ENCODE measurements around the gene DENND1B. TPM values are rescaled to one million over a fixed set of nuclear protein-coding genes. Genes with fewer than 3 reads are reported as not detected.
"Not testable (repeated sequence)": the region's sequence is repeated elsewhere in the genome, so short reads cannot be mapped to it uniquely, and the experiment has no call there.

The DENND1B gene
- total RNA-seq, 2 experiments from 2014 or later = 11.8 to 13.3 TPM

DNA sequence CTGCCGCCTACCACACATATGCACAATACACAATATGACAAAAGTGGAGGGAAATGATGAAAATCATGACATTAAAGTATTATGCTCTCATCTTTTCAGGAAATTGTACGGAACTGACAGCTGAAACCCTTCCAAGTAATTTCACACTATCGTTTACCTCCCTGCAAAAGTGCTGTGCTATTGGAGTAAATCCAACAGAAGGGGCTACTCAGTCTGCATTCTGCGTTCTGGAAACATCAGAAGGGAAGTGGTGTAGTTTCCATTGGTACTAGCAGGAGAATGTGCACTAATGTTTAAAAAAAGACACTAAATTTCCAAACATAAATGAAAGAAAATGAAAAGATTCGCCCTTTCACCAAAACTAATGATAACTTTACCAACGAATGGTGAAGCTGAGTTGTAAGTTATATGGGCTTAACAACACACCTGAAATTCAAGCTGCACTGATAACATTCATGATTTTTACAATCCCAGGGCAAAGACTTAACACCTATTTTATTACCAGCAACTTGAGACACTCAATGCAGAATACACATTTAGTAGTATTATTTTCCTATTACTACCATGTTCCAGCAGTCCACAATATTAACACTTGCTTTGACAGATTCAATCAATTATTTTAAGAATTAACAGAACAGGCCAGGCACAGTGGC, 3.2 kb downstream of the DENND1B start:
- H3K27me3 Mint-ChIP-seq = no peaks in the 10 kb centered on the region
- peaks cover 30% of the 10 kb centered on the region for H3K36me3 Mint-ChIP-seq
- H3K27ac Mint-ChIP-seq = no peak overlapping the region
- no peak for DNase-seq
- H3K9me3 Mint-ChIP-seq = no peaks in the 10 kb centered on the region
- no peak overlapping the region for H3K4me3 Mint-ChIP-seq
- peaks cover 65% of the 10 kb centered on the region for H3K4me1 Mint-ChIP-seq

DNA sequence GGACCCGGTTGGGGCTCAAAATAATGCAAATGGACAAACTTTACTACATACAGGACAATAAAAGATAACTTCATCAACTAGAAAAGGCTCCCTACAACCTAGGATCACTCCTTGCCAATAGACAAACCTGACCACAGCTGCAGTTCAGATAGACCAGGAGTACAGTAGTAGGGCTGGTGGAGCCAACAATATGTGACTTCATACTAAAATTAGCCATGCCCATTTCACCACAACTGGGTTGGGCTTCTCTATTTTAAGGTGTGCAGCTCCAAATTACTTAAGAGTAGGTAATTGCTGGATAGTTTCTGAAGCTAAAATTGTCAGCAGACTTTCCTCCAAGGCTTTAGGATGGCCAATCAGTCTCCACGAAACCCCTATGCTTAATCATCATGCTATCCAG, 3.9 kb downstream of the DENND1B start:
- no peak for DNase-seq
- H3K27me3 Mint-ChIP-seq = no peaks in the 10 kb centered on the region
- peaks cover 30% of the 10 kb centered on the region for H3K36me3 Mint-ChIP-seq
- no peak overlapping the region for H3K27ac Mint-ChIP-seq
- no peaks in the 10 kb centered on the region for H3K9me3 Mint-ChIP-seq
- peaks cover 63% of the 10 kb centered on the region for H3K4me1 Mint-ChIP-seq
- H3K4me3 Mint-ChIP-seq = no peak overlapping the region

DNA sequence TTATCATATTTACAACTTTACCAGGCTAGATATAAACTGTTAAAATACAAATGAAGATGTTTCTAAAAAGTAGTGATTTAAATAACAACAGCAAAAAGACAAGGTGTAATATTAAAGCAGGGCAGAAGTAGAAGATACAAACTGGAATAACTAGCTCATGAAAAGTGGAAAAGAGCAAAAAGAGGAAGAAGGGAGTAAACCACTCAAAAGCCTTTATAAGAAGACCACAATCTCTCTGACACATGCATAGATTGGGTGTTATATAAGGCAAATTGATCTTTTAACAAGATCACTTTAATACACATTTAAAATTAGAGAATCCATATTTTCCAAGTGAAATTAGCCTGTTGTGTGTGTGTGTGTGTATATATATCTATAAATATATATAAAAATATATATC, 5.0 kb downstream of the DENND1B start:
- H3K9me3 Mint-ChIP-seq = no peaks in the 10 kb centered on the region
- no peak overlapping the region for H3K27ac Mint-ChIP-seq
- H3K4me3 Mint-ChIP-seq = no peak overlapping the region
- peaks cover 30% of the 10 kb centered on the region for H3K36me3 Mint-ChIP-seq
- H3K27me3 Mint-ChIP-seq = no peaks in the 10 kb centered on the region
- peaks cover 60% of the 10 kb centered on the region for H3K4me1 Mint-ChIP-seq
- DNase-seq = no peak

DNA sequence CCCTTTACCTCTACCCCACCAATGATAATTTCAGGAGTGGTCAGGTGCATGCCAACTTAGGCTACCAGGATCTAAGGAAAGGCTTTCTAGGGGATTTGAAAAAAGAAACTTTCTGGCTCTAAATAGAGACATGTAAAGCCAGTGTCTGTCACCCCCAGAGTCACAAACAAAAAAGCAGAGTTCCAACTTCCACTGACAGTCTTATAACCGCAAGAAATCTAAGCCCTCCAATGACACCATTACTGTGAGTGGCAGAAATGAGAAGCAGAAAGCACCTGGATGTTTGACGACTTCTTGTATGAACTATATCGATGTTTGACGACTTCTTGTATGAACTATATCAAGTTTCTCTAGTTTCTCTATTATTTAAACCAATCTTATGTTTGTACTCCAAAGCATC, 6.0 kb downstream of the DENND1B start:
- H3K36me3 Mint-ChIP-seq = peaks cover 28% of the 10 kb centered on the region
- H3K4me1 Mint-ChIP-seq = peaks cover 63% of the 10 kb centered on the region
- no peaks in the 10 kb centered on the region for H3K27me3 Mint-ChIP-seq
- H3K27ac Mint-ChIP-seq = no peak overlapping the region
- no peak overlapping the region for H3K4me3 Mint-ChIP-seq
- H3K9me3 Mint-ChIP-seq = no peaks in the 10 kb centered on the region
- no peak for DNase-seq

DNA sequence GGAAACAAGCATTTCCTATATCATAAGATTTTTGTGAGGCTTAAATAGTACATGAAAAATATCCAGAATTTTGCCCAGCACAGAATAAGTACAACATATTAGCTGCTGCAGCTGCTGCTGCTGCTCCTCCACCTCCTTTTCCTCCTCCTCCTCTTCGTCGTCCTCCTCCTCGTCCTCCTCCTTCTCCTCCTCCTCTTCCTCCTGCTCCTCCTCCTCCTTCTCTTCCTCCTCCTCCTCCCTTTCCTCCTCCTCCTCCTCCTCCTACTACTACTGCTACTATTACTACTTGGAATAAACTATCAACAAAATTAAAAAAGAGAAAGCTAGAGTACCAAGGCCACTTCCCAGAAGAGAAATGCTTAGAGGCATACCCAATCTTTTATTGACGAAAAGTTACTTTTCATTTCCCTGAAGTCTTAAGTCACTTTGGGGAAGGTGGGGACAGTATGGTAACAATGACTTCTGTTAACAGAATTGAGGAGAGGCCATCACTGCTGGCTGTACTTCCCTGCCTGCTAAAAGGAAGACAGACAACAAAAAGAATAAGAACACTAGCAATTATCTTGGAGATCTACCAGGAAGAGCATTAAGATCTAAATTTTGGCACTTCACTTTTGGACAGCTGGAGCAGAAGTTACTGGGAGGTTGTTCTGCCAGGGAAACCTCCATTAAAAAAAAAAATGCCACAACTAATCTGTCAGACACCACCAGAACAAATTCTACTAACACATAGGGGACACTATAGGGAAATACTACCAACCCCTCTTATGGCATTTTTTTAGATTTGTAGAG, 7.1 kb downstream of the DENND1B start:
- Mint-ChIP-seq H3K9me3 (no peaks in the 10 kb centered on the region), H3K27ac (no peak overlapping the region), H3K36me3 (peaks cover 26% of the 10 kb centered on the region), H3K27me3 (no peaks in the 10 kb centered on the region), H3K4me1 (peaks cover 53% of the 10 kb centered on the region), H3K4me3 (no peak overlapping the region)
- DNase-seq = no peak

DNA sequence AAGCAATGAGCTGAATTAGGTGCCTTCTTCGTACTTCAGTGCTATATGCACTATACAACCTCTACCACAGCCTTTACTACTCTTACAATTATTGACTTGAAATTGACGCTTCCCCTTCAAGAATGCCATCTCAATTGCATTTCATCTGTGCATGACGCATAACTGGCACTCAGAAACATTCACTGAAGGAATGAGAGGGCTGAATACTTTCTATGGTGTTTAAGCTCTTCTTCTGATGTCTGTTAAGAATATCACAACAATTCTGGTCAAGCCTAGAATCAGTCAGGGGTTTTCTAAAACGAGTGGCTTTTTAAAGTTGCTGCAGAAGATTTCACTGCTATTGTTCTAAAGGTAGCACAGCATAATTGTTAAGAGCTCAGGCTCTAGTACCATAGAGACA, 11.5 kb downstream of the DENND1B start:
- Mint-ChIP-seq H3K4me3 (no peak overlapping the region), H3K4me1 (peaks cover 34% of the 10 kb centered on the region), H3K27ac (no peak overlapping the region)

DNA sequence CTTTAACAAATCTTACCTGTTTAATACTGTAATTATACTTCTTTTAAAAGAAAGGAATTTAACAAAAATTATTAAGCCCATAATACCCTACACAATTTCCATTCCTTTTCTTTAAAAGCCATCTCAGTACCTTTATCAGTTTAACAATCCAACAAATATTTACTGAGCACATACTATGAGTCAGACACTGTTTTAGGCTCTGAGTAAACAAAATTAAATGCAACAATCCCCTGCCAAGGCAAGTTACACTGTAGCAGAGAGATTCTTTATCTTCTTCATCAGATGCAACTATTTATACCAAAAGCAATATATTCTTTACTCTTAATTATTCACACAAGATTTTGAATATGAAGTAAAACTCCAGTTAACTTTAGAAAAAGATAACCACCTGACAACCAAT, 12.0 kb downstream of the DENND1B start:
- Mint-ChIP-seq H3K36me3 (peaks cover 14% of the 10 kb centered on the region), H3K9me3 (peaks cover 4% of the 10 kb centered on the region), H3K4me1 (peaks cover 32% of the 10 kb centered on the region), H3K27me3 (no peaks in the 10 kb centered on the region), H3K4me3 (no peak overlapping the region), H3K27ac (no peak overlapping the region)
- DNase-seq = no peak

More for the DNA sequence above, 11.5 kb downstream of the DENND1B start:
- no peaks in the 10 kb centered on the region for H3K27me3 Mint-ChIP-seq
- peaks cover 17% of the 10 kb centered on the region for H3K36me3 Mint-ChIP-seq
- peaks cover 4% of the 10 kb centered on the region for H3K9me3 Mint-ChIP-seq
- no peak for DNase-seq

DNA sequence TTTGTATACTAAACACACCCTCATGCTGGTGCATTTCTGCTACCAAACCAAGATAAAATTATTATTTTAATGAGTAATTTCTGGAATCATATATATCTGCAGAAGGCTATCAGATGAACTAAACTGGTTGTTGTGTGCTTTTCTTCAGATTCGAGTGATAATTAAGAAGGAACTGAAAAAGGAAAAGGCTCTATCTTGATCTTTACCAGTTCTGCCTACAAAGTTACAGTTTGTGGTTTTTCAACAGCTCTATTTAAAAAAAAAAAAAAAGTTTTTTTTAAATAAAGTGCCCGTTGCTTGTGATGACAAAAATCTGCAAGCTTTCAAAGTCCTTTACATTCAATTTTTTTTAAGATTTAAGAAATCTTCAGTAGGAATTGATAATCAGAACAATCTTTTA, 13.6 kb downstream of the DENND1B start:
- H3K27ac Mint-ChIP-seq = no peak overlapping the region
- H3K9me3 Mint-ChIP-seq = peaks cover 4% of the 10 kb centered on the region
- peaks cover 26% of the 10 kb centered on the region for H3K4me1 Mint-ChIP-seq
- H3K4me3 Mint-ChIP-seq = no peak overlapping the region
- H3K27me3 Mint-ChIP-seq = no peaks in the 10 kb centered on the region
- peaks cover 6% of the 10 kb centered on the region for H3K36me3 Mint-ChIP-seq
- no peak for DNase-seq

DNA sequence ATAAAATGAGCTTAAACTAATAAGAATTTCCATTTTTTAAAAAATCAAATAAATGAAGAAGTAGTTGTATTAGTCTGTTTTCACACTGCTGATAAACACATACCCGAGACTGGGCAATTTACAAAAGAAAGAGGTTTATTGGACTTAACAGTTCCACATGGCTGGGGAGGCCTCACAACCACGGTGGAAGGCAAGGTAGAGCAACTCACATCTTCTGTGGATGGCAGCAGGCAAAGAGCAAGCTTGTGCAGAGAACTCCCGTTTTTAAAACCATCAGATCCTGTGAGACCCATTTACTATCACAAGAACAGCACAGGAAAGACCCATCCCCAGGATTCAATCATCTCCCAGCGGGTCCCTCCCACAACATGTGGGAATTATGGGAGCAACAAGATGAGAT, 19.7 kb downstream of the DENND1B start:
- not testable (repeated sequence) for H3K9me3 Mint-ChIP-seq, DNase-seq, H3K27ac Mint-ChIP-seq, H3K27me3 Mint-ChIP-seq, H3K4me3 Mint-ChIP-seq
- peaks cover 18% of the 10 kb centered on the region for H3K4me1 Mint-ChIP-seq
- H3K36me3 Mint-ChIP-seq = peaks cover 15% of the 10 kb centered on the region

DNA sequence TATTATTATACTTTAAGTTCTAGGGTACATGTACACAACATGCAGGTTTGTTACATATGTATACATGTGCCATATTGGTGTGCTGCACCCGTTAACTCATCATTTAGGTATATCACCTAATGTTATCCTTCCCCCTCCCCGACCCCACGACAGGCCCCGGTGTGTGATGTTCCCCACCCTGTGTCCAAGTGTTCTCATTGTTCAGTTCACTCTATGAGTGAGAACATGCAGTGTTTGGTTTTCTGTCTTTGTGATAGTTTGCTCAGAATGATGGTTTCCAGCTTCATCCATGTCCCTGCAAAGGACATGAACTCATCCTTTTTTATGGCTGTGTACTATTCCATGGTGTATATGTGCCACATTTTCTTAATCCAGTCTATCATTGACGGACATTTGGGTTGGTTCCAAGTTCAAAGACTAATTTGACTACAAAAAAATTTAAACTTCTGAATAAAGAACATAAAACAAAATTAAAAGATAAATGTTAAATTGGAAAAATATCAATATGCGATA, 22.6 kb downstream of the DENND1B start:
- Mint-ChIP-seq H3K36me3 (peaks cover 20% of the 10 kb centered on the region), H3K4me1 (peaks cover 17% of the 10 kb centered on the region)
- not testable (repeated sequence) for H3K9me3 Mint-ChIP-seq, H3K27me3 Mint-ChIP-seq, DNase-seq, H3K27ac Mint-ChIP-seq, H3K4me3 Mint-ChIP-seq

DNA sequence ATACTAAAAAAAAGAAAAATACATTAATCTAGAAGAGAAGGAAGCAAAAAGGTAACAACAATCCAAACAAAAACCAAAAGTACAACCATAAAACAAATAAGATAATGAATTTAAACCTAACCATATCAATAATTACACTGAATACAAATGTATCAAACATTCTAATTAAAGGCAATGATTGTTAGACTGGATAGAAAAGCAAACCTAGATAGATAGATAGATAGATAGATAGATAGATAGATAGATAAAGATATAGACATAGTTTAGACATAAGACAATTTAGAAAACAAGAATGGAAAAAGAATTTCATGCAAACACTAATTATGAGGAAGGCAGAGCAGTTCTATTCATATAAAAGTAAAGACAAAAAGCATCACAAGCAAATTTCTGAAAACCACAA, 24.9 kb downstream of the DENND1B start:
- Mint-ChIP-seq H3K27ac (no peak overlapping the region), H3K4me3 (no peak overlapping the region), H3K27me3 (no peaks in the 10 kb centered on the region), H3K9me3 (peaks cover 3% of the 10 kb centered on the region), H3K36me3 (peaks cover 34% of the 10 kb centered on the region), H3K4me1 (peaks cover 12% of the 10 kb centered on the region)
- no peak for DNase-seq

DNA sequence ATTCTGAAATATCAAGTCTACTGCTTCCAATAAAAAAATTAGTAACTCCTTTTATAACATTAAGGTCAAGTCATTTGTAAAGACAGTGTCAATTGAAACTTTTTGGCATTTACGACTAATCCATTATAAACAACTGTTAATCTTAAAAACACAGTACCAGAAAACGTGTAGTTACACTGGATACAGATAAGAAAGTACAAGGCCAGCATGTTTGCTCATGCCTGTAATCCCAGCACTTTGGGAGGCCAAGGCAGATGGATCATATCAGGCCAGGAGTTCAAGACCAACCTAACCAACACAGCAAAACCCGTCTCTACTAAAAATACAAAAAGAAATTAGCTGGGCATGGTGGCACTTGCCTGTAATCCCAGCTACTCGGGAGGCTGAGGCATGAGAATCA, 29.4 kb downstream of the DENND1B start:
- Mint-ChIP-seq H3K4me1 (peaks cover 11% of the 10 kb centered on the region), H3K4me3 (no peak overlapping the region), H3K36me3 (peaks cover 24% of the 10 kb centered on the region), H3K27me3 (no peaks in the 10 kb centered on the region), H3K27ac (no peak overlapping the region), H3K9me3 (no peaks in the 10 kb centered on the region)
- no peak for DNase-seq

DNA sequence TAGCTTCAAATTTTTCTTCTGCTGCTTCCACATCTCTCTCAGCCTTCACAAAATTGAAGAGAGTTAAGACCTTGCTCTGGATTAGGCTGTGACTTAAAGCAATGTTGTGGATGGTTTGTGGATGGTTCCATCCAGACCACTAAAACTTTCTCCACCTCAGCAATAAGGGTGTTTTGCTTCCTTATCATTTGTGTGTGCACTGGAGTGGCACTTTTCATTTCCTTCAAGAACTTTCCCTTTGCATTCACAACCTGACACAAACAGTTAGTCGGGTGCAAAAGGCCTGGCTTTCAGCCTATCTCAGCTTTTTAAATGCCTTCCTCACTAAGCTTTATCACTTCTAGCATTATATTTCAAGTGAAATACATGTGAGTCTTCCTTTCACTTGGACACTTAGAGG, 30.3 kb downstream of the DENND1B start:
- peaks cover 24% of the 10 kb centered on the region for H3K36me3 Mint-ChIP-seq
- H3K4me1 Mint-ChIP-seq = peaks cover 9% of the 10 kb centered on the region
- H3K9me3 Mint-ChIP-seq = no peaks in the 10 kb centered on the region
- no peaks in the 10 kb centered on the region for H3K27me3 Mint-ChIP-seq
- DNase-seq = no peak
- H3K27ac Mint-ChIP-seq = no peak overlapping the region
- H3K4me3 Mint-ChIP-seq = no peak overlapping the region

DNA sequence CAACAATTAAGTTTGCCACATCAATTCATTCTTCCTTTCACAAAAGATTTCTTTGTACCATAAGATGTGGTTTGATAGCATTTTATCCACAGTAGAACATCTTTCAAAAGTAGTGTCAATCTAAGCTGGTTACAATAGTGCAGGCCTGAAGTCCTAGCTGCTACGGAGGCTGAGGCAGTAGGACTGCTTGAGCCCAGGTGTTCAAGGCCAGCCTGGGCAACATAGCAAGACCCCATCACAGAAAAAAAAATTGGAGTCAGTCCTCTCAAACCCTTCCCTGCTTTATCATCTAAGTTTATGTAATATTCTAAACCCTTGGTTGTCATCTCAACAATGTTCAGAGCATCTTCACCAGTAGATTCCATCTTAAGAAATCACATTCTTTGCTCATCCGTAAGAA, 31.7 kb downstream of the DENND1B start:
- DNase-seq = no peak
- Mint-ChIP-seq H3K9me3 (no peaks in the 10 kb centered on the region), H3K36me3 (peaks cover 24% of the 10 kb centered on the region), H3K4me3 (no peak overlapping the region), H3K27ac (no peak overlapping the region), H3K27me3 (no peaks in the 10 kb centered on the region), H3K4me1 (peaks cover 23% of the 10 kb centered on the region)

DNA sequence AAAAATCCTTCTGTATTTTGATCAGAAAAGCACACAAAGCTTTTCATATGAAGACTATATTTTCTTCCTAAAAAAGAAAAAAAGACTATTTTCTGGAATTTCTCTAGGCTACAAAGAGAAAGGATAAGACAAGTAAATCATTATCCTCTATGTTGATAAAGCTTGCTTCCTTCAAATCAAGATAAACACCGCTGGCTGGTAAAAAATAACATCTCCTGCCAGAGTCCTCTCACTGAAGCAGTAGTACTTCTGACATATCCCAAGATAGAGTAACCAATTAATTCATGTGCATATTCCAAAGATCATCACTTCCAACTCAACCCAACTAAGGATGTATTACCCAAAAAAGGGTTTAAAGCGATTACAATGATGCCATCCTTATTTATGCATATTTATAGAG, 34.3 kb downstream of the DENND1B start:
- Mint-ChIP-seq H3K36me3 (peaks cover 11% of the 10 kb centered on the region), H3K4me1 (peaks cover 26% of the 10 kb centered on the region)
- no peak for DNase-seq

DNA sequence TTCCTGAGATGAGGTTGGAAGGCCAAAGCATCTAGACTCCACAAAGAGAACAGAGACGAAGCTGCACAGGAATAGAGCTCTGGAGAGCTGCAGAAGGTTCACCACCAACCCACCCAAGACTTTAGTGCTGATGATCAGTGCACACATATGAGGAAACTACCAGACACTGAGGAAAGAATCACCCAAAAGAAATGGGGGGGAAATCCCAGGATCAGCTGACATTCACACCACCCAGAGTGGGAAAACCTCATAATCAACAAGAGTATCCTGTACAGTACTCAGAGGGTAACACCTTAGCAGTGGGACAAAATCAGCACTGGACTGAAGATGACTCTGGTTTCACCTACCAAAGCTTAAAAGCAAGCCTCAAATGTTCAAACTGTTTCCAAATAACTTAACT, 36.4 kb downstream of the DENND1B start:
- Mint-ChIP-seq H3K9me3 (peaks cover 6% of the 10 kb centered on the region), H3K36me3 (peaks cover 10% of the 10 kb centered on the region), H3K27ac (no peak overlapping the region), H3K4me3 (no peak overlapping the region), H3K27me3 (no peaks in the 10 kb centered on the region), H3K4me1 (peaks cover 26% of the 10 kb centered on the region)
- DNase-seq = no peak

More for the DNA sequence above, 34.3 kb downstream of the DENND1B start:
- H3K9me3 Mint-ChIP-seq = peaks cover 2% of the 10 kb centered on the region
- no peak overlapping the region for H3K4me3 Mint-ChIP-seq
- no peaks in the 10 kb centered on the region for H3K27me3 Mint-ChIP-seq
- H3K27ac Mint-ChIP-seq = no peak overlapping the region
